Skeletal muscle cell (primary cell): Measurements from ENCODE around the gene RANBP10.
A peak's percentile ranks its signal among the peaks of the same experiment; 100 is the strongest.
"Not testable (repeated sequence)": the region's sequence is repeated elsewhere in the genome, so short reads cannot be mapped to it uniquely, and the experiment has no call there.

Experiments used
- DNase-seq: peaks from one replicate; pipeline ENCODE4 v3.0.0-alpha.2; 2010; ENCODE audit warnings: low read depth
- H3K4me3 ChIP-seq: 2 replicates; pipeline ENCODE4 v1.5.1; 2011; ENCODE audit warnings: low read depth, mild to moderate bottlenecking, control low read depth, low read length, moderate library complexity

RANBP10 gene

DNA sequence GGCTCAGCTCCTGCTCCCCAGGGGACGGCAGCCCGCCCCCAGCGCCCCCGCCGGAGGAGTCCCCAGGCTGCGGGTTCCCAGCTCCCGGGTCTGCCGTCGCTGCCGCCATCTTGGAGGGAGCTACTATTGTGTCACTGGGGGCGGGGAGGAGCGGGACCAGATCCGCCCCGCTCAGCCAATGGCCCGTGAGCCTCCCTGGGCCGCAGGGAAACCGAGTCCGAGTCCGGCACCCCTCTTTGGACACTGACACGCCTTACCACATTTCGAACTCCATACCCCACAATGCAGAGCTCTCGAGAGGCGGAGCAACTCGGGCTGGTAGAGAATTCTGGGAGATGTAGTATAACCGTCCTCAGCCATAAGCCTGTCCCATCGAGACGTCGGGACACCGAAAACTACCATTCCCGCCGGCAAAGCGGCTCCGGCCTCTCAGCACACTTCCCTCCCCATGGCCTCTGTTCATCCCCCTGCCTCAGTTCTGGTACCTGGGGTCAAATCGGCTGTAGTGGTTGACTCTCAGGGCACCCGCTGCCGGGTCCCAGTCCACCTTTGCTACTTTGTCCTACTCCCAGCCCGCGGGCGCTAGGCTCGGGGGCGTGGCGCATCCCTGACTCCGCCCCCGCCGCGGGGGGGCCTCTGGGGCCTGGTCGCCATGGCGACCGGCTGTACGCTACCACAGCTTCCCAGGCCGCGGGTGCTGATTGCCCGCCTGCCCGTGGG, at the start of gene RANBP10, which contains the start of gene TSNAXIP1:
TSS of gene RANBP10 (minus strand) at position 133 of the 720 bp plus-strand sequence. CDS start at position 109, 24 bp downstream.
TSS of gene TSNAXIP1 (plus strand) at position 462 of the 720 bp plus-strand sequence. CDS start 261 bp downstream, outside the sequence.
- peak within 1 kb of the TSS; percentile 99 for H3K4me3 ChIP-seq
- DNase-seq = peak; percentile 97

- H3K4me3 ChIP-seq = no peak overlapping the region
These were observed 49.4 kb upstream of the RANBP10 start for GRCh38 chr16:67855789-67856188.

GRCh38 chr16:67853670-67854069, 47.3 kb upstream of the RANBP10 start:
- no peak overlapping the region for H3K4me3 ChIP-seq
- no peak for DNase-seq

More at GRCh38 chr16:67855789-67856188, 49.4 kb upstream of the RANBP10 start:
- DNase-seq = no peak

- DNase-seq = no peak
- peak overlapping the region; percentile 92 for H3K4me3 ChIP-seq
These were observed 41.8 kb upstream of the RANBP10 start for GRCh38 chr16:67848118-67848517.

DNA sequence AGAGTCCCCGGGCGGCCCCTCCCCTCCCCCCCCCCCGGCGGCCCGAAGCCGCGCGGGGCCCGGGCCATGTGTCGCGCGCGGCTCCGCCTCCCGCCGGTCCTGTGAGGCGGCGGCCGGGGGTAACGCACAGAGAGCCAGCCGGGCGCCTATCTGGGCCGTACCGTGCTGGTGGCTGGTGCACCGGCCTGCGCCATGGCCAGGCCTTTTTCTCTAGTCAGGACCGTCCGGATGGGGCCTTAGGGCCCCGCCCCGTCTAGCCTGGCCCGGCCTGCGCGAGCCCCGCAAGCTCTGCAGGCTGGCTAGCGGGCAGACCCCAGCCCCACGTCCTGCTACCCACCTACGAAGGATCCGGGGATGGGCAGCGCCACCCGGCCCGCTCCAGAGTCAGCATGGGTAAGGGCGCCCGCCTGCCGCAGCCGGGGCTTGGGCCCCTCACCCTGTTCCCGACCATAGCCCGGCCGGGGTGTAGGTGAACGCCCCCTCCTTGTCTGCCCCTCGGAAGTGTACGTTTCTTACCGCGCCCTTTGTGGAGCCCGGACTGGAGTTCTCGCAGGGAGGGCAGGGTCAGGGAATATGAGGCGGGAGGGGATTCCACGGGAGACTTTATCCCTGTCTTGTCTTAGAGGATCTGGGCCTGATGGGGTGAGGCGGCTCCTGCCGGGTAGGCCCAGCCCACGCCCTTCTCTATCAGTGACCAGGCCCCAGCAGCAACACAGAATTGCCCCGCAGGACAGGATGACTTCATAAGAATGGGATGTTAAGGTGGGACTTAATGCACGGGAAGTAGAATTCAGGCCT, 40.9 kb upstream of the RANBP10 start, which contains the start of gene CENPT:
TSS of gene CENPT (minus strand) at position 630 of the 798 bp plus-strand sequence. CDS start 13,834 bp downstream, outside the sequence.
- H3K4me3 ChIP-seq = peak within 1 kb of the TSS; percentile 92
- DNase-seq = no peak

- peak within 1 kb of the TSS; percentile 92 for H3K4me3 ChIP-seq
- DNase-seq = peak; percentile 70
These were observed 40.1 kb upstream of the RANBP10 start, which contains the start of gene NUTF2 for GRCh38 chr16:67846320-67847063. TSS of gene NUTF2 (plus strand) at chr16:67846933. CDS start at chr16:67865131, 18,198 bp downstream.

DNA sequence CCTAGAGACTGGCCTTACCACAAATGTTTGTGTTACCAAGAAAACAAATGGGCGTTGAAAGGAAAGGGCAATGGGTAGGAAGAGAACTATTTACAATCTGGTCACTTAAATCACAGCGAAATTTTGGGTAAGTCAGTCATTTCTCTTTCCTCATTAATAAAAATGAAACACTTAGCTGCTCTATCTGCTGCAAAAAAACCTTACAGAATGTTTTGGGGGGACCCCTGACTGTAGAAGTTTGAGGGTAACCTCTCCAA, 39.6 kb upstream of the RANBP10 start:
- DNase-seq = no peak

DNA sequence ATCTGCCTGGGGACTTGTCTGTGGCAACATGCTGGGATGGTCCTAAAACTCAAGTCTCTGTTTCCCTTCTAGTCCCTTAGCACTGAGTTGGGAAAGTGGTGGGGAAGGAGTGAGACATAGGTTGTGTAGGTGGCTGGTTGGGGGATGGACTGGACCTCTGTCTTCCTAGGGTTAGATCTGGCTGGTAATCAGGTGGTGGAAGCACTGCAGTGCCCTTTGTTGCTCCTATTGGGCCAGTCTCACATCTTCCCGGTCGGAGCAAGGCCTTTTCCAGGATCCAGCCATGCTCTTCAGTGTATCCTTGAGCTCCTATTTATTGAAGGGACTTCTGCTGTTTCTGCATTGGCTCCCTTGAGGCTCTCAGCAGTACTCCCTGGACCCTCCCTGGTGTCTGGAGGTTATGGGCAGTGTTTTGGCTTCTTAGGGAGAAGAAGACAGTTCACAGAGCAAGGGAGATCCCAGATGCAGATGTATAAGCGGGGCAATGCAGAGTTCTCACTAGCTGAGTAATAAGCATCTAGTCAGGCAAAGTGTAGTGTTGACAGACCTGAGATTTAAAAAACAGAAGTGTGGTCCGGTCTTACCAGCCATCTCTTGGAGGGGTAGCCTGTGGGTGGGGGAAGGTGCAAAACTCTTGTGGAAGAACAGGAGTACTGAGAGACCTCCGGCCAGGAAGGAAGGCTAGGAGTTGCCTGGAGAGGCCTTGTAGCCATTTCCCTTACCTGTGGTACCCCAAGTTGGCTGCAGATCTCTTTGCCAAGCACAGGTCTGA, 39.1 kb upstream of the RANBP10 start:
- peak overlapping the region; percentile 92 for H3K4me3 ChIP-seq

More for the DNA sequence above, 39.6 kb upstream of the RANBP10 start:
- peak overlapping the region; percentile 92 for H3K4me3 ChIP-seq

GRCh38 chr16:67844497-67844896, 38.1 kb upstream of the RANBP10 start:
- no peak for DNase-seq
- H3K4me3 ChIP-seq = peak overlapping the region; percentile 7

More for the DNA sequence above, 39.1 kb upstream of the RANBP10 start:
- no peak for DNase-seq

- peak overlapping the region; percentile 75 for H3K4me3 ChIP-seq
- no peak for DNase-seq
These were observed 37.0 kb upstream of the RANBP10 start for GRCh38 chr16:67843343-67843765.

DNA sequence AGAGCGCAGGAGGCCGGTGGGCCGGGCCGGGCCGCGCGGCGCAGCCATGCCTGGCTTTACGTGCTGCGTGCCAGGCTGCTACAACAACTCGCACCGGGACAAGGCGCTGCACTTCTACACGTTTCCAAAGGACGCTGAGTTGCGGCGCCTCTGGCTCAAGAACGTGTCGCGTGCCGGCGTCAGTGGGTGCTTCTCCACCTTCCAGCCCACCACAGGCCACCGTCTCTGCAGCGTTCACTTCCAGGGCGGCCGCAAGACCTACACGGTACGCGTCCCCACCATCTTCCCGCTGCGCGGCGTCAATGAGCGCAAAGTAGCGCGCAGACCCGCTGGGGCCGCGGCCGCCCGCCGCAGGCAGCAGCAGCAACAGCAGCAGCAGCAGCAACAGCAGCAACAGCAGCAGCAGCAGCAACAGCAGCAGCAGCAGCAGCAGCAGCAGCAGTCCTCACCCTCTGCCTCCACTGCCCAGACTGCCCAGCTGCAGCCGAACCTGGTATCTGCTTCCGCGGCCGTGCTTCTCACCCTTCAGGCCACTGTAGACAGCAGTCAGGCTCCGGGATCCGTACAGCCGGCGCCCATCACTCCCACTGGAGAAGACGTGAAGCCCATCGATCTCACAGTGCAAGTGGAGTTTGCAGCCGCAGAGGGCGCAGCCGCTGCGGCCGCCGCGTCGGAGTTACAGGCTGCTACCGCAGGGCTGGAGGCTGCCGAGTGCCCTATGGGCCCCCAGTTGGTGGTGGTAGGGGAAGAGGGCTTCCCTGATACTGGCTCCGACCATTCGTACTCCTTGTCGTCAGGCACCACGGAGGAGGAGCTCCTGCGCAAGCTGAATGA, 36.4 kb upstream of the RANBP10 start:
- peak overlapping the region; percentile 75 for H3K4me3 ChIP-seq
- DNase-seq = no peak

GRCh38 chr16:67841816-67842508, 35.6 kb upstream of the RANBP10 start, which contains the start of gene THAP11:
TSS of gene THAP11 (plus strand) at chr16:67842320. CDS start at chr16:67842555, 235 bp downstream.
- DNase-seq = peak; percentile 74
- H3K4me3 ChIP-seq = peak within 1 kb of the TSS; percentile 75

- peak overlapping the region; percentile 75 for H3K4me3 ChIP-seq
- no peak for DNase-seq
These were observed 34.9 kb upstream of the RANBP10 start for GRCh38 chr16:67841198-67841815.

DNA sequence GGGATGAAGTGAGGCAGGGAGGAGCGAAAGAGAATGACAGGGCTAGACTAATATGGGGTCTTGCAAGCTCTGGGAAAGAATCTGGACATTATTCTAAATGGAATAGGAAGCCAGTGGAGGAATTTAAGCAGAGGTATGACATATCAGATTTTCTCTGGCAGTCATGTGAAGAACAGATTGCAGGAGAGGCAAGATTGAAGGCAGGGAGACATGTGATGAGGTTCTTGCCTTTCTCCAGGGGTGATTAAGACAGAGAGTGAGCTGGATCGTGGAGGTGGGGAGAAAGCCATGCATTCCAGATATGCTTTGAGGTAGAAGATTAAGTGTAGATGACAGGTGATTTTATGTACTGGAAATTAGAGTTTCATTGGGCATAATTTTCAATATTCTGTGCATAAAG, 31.5 kb upstream of the RANBP10 start:
- no peak overlapping the region for H3K4me3 ChIP-seq
- no peak for DNase-seq

GRCh38 chr16:67837190-67837589, 30.8 kb upstream of the RANBP10 start:
- H3K4me3 ChIP-seq, DNase-seq: not testable (repeated sequence)

- peak overlapping the region; percentile 82 for H3K4me3 ChIP-seq
- no peak for DNase-seq
These were observed 27.9 kb upstream of the RANBP10 start for GRCh38 chr16:67834242-67834614.
